HG03342 (cell line): Measurements from ENCODE around the gene WFDC2.

Experiments
- ATAC-seq: cut with Tn5 transposase; IDR thresholded peaks from one replicate; pipeline ENCODE4 v1.9.1; 2021; ENCODE audit warnings: mild to moderate bottlenecking, moderate library complexity; ENCODE audit not compliant: unreplicated experiment

The WFDC2 gene

GRCh38 chr20:45469336-45470261, at the start of gene WFDC2:
WFDC2 (plus strand) TSS chr20:45469753; CDS start chr20:45469782, 29 bp downstream.
- ATAC-seq = no peak

GRCh38 chr20:45420125-45420524, 49.4 kb upstream of the WFDC2 start:
- ATAC-seq = no peak

DNA sequence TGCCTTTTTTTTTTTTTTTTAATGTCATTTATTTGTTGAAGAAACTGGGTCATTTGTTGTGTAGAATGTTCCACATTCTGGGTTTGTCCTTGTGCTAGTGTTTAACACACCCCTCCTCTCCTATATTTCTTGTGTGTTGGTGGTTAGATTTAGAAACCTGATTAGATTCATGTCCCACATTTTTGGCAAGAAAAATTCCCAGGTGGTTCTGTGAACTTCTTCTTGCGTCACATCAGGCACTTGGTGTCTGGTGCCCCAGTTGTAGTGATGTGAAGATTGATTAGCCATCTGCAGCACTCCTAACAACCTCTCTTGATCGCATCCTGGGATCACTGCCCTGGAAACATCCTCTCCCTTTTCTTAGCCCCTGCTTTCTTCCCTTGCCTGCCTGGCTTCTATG, 45.9 kb upstream of the WFDC2 start:
- no peak for ATAC-seq

DNA sequence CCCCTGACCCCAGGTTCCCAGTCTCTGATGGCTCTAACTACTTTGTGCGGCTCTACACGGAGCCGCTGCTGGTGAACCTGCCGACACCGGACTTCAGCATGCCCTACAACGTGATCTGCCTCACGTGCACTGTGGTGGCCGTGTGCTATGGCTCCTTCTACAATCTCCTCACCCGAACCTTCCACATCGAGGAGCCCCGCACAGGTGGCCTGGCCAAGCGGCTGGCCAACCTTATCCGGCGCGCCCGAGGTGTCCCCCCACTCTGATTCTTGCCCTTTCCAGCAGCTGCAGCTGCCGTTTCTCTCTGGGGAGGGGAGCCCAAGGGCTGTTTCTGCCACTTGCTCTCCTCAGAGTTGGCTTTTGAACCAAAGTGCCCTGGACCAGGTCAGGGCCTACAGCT, 44.0 kb upstream of the WFDC2 start:
- no peak for ATAC-seq

GRCh38 chr20:45426320-45427016, 43.1 kb upstream of the WFDC2 start:
- ATAC-seq = no peak

DNA sequence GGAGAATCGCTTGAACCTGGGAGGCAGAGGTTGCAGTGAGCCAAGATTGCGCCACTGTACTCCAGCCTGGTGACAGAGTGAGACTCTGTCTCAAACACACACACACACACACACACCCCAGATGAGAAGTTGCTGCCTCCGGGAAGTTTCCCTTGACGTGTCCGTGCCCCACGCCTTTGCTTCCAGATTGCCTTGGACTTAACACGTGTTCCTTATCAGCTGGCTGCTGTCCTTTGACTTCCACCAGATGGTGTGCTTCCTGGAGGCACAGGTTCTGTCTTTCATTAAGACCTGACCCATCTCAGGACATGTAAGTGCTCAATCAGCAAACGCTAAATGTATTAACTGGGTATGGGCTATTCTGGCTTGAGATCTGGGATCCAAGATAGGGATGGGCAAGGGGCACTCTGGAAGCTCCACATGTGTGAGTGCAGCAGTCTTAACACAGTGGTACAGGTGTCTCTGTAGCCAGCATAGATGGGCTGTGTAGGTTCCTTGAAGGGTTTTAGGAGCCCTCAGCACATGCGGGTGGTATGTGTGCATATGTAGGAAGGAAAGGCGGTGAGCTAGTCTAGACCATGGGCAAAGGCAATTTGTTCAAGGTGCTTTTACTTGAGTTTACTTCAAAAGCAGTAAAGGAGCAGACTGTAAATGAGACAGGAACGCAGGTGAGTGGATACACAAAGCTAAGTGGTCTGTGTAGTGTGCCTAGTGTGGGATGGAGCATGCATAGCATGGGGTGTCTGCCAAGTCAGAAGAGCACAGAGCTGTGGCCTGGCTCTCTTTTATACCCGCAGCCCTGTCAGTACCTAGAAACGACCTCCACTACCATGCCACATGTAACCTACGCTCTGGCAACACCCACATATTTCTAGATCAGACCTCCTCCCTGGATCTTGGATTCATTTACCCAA, 42.1 kb upstream of the WFDC2 start:
- no peak for ATAC-seq

- no peak for ATAC-seq
These were observed 39.9 kb upstream of the WFDC2 start for GRCh38 chr20:45429618-45430017.

DNA sequence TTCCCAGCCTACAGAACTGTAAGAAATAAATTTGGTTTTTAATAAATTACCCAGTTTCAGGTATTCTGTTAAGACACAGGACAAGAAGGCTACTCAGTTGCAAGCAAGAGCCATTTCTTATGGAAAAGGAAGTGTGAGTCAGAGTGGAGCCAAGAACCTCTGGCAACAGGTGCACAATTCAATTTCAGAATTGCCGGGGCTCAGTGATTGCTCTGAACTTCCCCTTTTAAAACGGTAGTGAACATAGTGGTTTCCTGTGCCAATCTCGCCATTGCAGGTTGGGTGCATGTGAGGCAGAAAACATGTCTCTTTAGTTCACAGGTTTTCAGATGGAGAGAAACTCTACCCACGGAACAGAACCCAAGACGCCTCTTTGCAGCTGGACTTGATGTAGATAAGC, 37.3 kb upstream of the WFDC2 start:
- peak; percentile 71 for ATAC-seq

DNA sequence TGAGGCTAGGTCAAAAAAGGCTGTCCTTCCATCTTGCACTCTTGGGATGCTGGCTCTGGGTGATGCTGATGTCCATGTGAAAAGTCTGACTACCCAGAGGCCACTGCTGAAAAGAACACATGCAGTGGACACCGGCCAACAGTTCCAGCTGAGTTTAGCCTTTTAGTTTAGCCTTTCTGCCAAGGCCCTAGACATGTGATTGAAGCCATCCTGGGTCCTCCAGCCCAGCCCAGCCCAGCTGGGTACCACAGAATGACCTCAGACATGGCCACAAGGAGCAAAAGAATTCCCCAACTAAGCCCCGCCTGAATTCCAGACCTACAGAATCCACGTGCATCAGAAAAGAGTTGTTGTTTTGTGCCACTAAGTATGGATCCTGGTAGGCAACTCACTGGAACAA, 36.2 kb upstream of the WFDC2 start:
- no peak for ATAC-seq

DNA sequence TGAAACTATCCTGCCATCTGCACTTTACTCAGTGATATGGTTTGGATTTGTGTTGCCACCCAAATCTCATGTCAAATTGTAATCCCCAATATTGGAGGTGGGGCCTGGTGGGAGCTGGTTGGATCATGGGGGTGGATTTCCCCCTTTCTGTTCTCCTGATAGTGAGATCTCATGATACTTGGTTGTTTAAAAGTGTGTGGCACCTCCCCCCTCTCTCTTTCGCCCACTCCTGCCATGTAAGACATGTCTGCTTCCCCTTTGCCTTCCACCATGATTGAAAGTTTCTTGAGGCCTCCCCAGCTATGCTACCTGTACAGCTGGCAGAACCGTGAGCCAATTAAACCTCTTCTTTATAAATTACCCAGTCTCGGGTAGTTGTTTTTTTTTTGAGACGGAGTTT, 35.6 kb upstream of the WFDC2 start:
- no peak for ATAC-seq

DNA sequence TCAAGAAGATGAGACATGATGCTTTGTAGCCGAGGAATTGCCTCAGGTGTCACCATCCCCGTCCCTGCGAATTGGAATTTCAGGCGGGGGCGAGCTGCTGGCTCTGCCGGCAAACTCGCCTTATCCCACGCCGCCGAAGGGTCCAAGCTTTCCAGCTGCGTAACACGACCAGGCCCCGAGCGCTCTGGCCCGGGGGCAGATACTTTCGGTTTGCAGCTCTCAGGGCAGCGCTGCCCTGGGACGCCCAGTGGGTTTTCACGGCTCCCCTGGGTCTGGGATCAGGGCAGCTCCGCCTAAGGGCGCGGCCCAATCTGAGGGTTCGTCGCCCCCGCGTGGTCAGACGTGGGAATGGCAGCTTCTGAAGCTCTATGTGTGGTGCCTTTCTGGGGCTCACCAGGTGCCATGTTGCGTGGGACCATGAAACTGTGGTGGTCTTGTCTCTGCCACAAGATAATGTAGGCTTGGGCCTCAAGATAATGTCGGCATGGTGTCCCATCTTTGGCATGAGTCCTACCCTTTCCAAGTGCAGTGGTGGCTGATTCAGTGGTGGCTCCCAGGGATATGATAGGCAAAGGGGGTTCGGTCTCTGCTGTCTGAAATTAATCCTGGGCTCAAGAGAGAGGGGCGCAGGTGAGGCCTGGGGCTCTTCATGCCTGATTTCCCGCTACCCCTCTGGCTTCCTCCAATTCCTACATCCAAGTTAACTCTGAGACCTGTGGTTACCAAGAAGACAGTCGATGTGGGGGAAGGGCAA, 32.6 kb upstream of the WFDC2 start:
- ATAC-seq = peak; percentile 76

GRCh38 chr20:45440424-45440823, 29.1 kb upstream of the WFDC2 start:
- no peak for ATAC-seq

GRCh38 chr20:45440891-45441685, 28.5 kb upstream of the WFDC2 start:
- no peak for ATAC-seq

DNA sequence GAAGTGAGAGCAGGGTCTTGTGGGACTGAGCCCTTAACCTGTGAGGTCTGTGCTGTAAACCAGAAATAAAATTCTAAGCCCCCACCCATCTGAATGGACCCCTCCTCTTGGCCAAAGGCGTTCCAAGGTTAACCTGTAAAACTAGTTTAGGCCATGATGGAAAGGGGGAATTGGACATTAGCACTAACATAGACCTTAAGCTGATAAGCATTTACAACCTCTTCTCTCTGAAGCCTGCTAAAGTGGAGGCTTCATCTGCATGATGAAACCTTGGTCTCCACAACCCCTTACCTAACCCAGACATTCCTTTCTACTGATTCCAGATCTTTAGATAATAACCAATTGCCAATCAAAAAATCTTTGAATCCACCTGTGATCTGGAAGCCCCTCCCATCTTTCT, 27.8 kb upstream of the WFDC2 start:
- ATAC-seq = no peak

DNA sequence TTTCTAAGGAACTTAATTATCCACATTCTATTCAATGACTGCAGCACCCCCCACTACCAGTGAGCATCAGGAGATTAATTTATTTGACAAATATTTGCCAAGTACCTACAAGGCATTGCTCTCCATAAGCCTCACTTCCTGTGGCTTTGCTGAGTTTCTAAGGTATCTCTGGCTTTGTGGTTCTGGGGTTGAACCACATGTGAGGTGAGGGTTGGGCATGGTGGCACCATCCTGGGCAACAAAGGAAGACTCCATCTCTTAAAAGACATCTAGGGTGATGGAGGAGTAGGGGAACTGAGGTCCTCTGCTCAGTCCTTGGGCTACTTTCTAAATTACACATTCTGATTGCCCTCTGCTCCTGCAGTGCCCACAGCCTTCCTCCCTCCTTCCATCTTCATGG, 25.5 kb upstream of the WFDC2 start:
- ATAC-seq = no peak

- peak; percentile 52 for ATAC-seq
These were observed 23.6 kb upstream of the WFDC2 start for GRCh38 chr20:45445805-45446562.

DNA sequence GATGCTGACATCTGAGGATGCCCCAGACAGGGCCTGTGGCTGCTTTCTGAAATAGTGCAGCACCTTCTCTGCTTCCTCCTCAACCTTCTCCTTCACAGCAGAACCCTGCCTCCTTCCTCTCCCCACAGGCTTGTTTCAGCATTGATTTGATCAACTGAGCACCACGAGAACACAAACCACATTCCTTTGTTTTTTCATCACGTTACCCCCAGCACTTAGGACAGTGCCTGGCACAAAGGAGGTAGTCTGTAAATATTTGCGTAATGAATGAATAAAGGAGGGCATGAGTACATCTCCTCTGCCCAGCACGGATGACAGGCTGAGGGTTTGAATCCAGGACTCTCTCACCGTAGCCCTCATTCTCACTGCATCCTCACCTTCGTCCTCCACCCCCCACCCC, 21.3 kb upstream of the WFDC2 start:
- ATAC-seq = no peak

- no peak for ATAC-seq
These were observed 20.0 kb upstream of the WFDC2 start for GRCh38 chr20:45449528-45449927.
